ENCODE data around the gene SLC15A1.

- TF ChIP-seq ZNF274 (IDR thresholded peaks at IDR 0.05; ENCODE audit: low read depth, low read length), result no peak
- no peak for TF ChIP-seq YY1 (IDR thresholded peaks at IDR 0.05; ENCODE audit: insufficient read depth, insufficient read length)
Observed at GRCh38 chr13:98794498-98794897, 42.0 kb upstream of the SLC15A1 start.

Data from NT2/D1 (cell line).